ENCODE measurements around the gene NPAS3.

DNA sequence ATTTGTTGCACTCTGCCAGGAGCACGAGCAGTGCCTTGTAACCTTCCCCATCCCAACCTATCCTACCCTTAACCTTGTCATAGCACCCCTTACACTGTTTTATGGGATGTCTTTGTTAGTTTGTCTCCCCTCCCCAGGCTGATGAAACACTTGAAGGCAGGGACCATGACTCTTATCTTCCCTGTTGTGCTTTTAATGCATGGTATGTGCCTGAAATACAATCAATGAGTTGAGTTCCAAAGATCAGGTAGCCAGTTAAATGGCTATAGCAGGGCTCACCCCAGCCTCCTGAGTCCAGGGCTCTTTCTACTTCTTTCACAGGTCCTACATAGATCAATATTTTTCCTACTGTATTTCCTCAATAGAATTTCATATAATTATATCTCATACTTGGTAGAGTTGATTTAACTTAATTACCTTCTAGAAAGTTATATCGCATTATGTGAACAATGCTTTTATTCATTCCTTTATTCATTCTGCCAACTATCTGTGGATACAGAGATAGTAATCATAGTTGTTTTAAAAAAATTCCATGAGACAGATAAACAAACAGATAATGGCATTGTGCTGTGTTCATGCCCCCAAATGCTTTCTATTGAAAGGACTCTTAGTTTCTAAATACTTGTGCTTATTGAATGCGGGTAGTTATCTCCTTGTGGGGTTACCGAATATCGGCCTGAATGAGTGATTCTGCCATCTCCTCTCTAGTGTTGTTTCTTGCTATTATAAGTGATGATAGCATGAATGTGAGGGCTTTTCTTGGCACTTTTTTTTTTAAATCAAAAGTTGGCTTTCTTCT, 347.4 kb downstream of the NPAS3 start:
- TF ChIP-seq, protein P1, sequence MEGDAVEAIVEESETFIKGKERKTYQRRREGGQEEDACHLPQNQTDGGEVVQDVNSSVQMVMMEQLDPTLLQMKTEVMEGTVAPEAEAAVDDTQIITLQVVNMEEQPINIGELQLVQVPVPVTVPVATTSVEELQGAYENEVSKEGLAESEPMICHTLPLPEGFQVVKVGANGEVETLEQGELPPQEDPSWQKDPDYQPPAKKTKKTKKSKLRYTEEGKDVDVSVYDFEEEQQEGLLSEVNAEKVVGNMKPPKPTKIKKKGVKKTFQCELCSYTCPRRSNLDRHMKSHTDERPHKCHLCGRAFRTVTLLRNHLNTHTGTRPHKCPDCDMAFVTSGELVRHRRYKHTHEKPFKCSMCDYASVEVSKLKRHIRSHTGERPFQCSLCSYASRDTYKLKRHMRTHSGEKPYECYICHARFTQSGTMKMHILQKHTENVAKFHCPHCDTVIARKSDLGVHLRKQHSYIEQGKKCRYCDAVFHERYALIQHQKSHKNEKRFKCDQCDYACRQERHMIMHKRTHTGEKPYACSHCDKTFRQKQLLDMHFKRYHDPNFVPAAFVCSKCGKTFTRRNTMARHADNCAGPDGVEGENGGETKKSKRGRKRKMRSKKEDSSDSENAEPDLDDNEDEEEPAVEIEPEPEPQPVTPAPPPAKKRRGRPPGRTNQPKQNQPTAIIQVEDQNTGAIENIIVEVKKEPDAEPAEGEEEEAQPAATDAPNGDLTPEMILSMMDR (IDR thresholded peaks at IDR 0.05): no peak
- no peak for TF ChIP-seq POLR2A (IDR thresholded peaks at IDR 0.05)
